PFSK-1 (cell line): ENCODE measurements around the gene UHRF2.

Experiments
- FOXP2 ChIP-seq: optimal IDR thresholded peaks from 2 replicates; pipeline ENCODE3; 2011; ENCODE audit warnings: borderline replicate concordance, control low read depth, inconsistent platforms; ENCODE audit not compliant: insufficient read depth; ENCODE audit errors: extremely low read length, extremely low read depth
- POLR2AphosphoS5 ChIP-seq: IDR thresholded peaks from 2 replicates; pipeline ENCODE4 v1.6.1; 2012; ENCODE audit warnings: low read depth, mild to moderate bottlenecking, control low read depth, low read length, moderate library complexity
- SIN3A ChIP-seq: IDR thresholded peaks from 2 replicates; pipeline ENCODE4 v1.6.1; 2012; ENCODE audit warnings: mild to moderate bottlenecking, low read length, moderate library complexity, borderline replicate concordance; ENCODE audit not compliant: insufficient read depth
- TAF1 ChIP-seq: IDR thresholded peaks from 2 replicates; pipeline ENCODE4 v1.6.1; 2012; ENCODE audit warnings: low read length, control low read depth, borderline replicate concordance; ENCODE audit not compliant: insufficient read depth
- TF ChIP-seq, protein P1 (sequence below), 2 experiments: IDR thresholded peaks; 2 replicates each; pipeline versions ENCODE4 v1.6.1 to v1.8.0; 2011 to 2012; ENCODE audit warnings: low read depth in 2 of 2, low read length in 2 of 2, control low read depth in 1 of 2, inconsistent platforms in 1 of 2, mild to moderate bottlenecking in 1 of 2, moderate library complexity in 1 of 2; ENCODE audit not compliant: insufficient read depth in 1 of 2

GRCh38 chr9:6407778-6408177, 5.2 kb upstream of the UHRF2 start:
- TF ChIP-seq FOXP2 (no peak), TAF1 (no peak), POLR2AphosphoS5 (no peak), SIN3A (no peak)
- TF ChIP-seq, protein P1, sequence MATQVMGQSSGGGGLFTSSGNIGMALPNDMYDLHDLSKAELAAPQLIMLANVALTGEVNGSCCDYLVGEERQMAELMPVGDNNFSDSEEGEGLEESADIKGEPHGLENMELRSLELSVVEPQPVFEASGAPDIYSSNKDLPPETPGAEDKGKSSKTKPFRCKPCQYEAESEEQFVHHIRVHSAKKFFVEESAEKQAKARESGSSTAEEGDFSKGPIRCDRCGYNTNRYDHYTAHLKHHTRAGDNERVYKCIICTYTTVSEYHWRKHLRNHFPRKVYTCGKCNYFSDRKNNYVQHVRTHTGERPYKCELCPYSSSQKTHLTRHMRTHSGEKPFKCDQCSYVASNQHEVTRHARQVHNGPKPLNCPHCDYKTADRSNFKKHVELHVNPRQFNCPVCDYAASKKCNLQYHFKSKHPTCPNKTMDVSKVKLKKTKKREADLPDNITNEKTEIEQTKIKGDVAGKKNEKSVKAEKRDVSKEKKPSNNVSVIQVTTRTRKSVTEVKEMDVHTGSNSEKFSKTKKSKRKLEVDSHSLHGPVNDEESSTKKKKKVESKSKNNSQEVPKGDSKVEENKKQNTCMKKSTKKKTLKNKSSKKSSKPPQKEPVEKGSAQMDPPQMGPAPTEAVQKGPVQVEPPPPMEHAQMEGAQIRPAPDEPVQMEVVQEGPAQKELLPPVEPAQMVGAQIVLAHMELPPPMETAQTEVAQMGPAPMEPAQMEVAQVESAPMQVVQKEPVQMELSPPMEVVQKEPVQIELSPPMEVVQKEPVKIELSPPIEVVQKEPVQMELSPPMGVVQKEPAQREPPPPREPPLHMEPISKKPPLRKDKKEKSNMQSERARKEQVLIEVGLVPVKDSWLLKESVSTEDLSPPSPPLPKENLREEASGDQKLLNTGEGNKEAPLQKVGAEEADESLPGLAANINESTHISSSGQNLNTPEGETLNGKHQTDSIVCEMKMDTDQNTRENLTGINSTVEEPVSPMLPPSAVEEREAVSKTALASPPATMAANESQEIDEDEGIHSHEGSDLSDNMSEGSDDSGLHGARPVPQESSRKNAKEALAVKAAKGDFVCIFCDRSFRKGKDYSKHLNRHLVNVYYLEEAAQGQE (IDR thresholded peaks at IDR 0.05; ENCODE audit: insufficient read depth in 1 of 2, low read depth in 2 of 2, low read length in 2 of 2) = no peak
